HG02759 (cell line): ENCODE data around the gene CST2.
A peak's percentile ranks its signal among the peaks of the same experiment; 100 is the strongest.
"Not testable (repeated sequence)": the region's sequence is repeated elsewhere in the genome, so short reads cannot be mapped to it uniquely, and the experiment has no call there.

ENCODE experiments used
- ATAC-seq: cut with Tn5 transposase; IDR thresholded peaks from one replicate; pipeline ENCODE4 v1.9.1; 2021; ENCODE audit warnings: mild to moderate bottlenecking, moderate library complexity; ENCODE audit not compliant: unreplicated experiment

The CST2 gene

DNA sequence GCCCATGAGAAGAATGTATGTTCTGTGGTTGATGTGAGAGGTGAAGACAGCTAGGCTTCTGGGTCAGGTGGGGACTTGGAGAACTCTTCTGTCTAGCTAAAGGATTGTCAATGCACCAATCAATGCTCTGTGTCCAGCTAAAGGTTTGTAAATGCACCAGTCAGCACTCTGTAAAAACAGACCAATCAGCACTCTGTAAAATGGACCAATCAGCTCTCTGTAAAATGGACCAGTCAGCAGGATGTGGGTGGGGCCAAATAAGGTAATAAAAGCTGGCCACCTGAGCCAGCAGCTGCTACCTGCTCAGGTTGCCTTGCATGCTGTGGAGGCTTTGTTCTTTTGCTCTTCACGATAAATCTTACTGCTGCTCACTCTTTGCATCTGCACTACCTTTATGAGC lies 15.0 kb downstream of the CST2 start:
- not testable (repeated sequence) for ATAC-seq

DNA sequence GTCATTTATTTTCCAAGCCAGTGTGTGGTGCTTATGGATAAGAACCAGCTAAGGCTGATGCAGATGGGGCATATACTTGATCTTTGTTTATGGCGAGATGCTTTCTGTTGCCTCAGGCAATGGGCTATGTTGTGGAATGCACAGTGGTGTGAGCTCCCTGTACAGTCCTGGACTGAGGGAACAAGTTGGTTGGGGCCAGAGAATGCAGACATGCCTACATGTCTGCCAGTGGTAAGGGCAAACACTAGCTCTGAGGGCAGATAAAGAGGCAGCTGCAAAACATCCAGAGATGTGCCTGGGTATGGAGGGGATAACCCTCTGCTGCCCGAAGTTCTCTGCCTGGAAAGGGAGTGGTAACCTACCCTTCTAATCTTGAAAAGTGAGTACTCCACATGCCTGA lies 16.2 kb downstream of the CST2 start:
- not testable (repeated sequence) for ATAC-seq

DNA sequence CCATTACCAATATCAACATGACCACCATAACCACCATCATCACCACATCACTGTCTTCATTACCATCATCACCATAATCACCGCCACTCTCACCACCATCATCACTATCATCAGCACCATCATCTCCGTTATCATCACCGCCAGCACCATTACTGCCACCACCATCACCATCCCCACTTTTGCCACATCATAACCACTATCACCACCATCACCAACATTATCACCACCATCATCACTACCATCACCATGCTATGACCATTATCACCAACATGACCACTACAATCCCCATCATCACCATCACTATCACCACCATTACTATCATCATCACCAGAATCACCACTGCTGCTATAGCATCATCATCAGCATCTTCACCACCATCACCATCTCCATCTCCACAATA lies 25.7 kb downstream of the CST2 start:
- ATAC-seq = no peak

DNA sequence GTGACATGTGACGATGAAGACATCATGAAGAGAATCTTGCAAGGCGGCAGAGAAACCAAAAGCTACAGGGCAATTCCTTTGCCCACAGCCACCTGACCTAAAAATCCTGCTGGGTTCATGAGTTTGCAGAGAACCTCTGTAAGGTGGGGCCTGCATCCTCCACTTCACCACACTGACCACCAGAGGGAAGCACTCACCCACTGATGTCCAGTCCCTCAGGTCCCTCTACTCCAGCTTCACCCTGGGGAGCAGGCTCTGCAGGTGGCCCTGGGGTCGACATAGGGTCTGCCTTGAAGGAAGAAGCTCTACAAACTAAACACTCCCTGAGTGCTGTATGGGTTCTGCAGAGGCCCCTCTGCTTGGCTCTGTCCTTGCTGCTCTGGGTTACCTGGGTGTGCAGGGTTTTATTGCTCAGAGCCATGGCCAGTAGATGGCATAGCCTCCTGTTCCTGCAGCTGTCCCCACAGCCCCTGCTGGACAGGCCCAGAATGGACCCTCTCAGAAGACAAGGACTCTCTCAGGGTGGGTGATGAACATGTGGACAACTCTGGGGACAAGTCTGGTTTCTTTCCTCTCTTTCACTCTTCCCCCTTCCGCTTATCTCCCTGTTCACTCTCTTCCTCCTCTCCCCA lies 27.2 kb downstream of the CST2 start:
- ATAC-seq = peak; percentile 78

DNA sequence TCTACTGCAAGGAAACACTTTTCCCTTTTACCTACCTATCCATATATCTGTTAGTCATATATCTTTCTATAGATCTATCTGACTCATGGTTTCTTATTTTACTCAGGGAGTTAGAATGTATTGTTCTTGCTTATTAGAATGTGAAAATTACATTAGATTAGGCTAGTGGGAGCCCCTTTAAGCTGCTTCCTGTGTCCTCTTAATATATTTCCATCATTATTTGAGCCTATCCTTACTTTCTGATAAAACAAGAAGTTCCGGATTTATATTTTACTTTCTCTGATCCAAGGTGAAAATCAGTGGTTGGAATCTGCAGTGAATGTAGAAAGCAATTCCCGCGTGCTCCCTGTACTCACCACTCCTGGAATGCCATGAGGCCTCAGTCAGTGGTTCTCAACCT lies 31.0 kb downstream of the CST2 start:
- ATAC-seq = no peak

DNA sequence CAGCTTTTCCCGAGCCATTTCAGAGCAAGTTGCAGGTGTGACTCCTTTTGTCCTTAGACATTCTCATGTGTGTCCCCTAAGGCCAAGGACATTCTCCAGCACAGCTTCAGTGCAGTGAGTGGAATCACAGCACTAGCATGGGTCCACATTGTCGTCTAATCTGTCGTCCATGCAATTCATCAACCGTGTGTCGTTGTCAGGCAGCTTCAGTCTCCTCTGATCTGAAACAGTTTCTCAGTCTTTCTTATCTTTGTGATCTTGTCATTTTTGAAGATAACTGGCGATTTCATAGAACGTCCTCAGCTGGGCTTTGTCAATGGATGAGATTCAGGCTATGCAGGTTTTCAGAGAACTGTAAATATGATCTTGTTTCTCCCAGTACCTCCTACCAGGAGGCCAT lies 31.7 kb downstream of the CST2 start:
- no peak for ATAC-seq

DNA sequence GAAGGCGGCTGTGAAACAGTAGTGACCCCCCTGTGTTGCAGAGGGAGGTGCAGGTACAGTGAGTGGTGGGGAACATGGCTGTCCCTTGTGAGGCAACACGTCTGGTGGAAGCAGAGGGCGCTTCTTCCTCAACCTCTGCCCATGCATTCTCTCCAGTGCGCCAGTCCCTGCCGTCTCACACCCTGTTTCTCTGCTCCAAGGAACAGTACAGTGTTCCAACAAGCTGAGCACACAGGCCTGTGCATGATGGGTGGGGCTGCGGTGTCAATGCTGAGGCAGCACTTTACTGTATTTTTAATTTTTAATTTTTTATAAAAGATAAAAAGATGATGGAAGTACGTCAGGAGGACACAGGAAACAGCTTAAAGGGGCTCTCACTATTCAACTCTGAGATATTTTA lies 32.5 kb downstream of the CST2 start:
- ATAC-seq = no peak

DNA sequence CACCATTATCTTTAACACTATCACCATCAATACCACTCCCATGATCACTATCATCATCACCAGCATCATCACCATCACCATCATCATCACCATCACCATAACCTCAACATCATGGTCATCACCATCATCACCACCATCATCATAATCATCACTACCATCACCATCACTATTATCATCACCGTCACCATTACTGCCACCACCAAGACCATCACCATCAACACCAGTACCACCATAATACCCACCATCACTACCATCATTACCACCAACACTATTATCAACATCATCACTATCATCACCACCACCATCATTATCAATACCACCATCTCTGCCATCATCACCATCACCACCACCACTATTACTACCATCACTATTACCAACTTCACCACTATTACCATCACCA lies 43.1 kb downstream of the CST2 start:
- no peak for ATAC-seq

DNA sequence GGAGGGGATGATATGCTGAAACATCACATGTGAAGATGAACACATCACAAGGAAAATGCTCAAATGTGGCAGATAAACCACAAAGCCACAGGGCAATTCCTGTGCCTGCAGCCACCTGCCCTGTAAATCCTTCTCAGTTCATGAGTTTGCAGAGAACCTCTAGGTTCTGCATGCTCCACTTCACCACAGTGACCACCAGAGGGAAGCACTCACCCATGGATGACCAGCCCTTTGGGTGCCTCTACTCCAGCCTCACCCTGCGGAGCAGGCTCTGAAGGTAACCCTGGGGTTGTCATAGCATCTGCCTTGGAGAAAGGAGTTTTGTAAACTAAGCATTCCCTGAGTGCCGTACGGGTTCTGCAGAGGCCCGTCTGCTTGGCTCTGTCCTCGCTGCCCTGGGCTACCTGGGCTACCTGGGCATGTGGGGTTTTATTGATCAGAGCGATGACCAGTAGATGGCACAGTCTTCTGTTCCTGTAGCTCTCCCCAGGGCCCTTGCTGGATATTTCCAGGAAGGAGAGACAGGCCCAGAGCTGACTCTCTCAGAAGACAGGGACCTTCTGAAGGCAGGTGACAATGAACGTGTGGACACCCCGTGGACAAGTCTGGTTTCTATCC lies 44.1 kb downstream of the CST2 start:
- ATAC-seq = no peak

DNA sequence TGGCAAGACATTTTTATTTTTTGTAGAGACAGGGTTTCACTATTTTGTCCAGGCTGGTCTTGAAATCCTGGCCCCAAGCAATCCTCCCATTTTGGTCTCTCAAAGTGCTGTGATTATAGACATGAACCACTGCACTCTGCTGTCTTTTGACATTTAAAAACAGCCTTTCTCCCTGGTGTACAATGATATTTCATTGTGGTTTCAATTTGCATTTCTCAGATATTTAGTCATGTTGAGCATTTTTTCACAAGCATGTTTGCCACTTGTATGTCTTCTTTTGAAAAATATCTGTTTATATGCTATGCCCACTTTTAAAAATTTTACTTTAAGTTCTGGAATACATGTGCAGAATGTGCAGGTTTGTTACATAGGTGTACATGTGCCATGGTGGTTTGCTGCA lies 47.9 kb downstream of the CST2 start:
- ATAC-seq = not testable (repeated sequence)

DNA sequence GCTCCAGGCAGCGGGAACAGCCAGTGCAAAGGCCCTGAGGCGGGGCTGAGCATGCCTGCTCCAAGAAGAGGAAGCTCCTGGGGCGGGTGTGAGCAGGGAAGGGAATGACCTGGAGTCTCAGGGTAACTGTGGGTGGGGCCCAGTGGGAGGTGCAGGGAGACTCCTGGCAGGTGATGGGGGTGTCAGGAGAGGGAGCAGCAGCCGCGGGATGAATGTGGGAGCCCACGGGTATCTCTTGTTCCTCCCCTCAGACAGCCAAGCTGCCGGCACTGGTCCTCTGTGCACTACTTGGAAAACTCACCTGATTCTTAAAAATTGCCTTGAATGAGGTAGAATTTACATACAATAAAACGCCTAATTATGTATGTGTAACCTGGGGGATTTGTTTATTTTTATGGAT lies 49.1 kb downstream of the CST2 start:
- ATAC-seq = not testable (repeated sequence)

DNA sequence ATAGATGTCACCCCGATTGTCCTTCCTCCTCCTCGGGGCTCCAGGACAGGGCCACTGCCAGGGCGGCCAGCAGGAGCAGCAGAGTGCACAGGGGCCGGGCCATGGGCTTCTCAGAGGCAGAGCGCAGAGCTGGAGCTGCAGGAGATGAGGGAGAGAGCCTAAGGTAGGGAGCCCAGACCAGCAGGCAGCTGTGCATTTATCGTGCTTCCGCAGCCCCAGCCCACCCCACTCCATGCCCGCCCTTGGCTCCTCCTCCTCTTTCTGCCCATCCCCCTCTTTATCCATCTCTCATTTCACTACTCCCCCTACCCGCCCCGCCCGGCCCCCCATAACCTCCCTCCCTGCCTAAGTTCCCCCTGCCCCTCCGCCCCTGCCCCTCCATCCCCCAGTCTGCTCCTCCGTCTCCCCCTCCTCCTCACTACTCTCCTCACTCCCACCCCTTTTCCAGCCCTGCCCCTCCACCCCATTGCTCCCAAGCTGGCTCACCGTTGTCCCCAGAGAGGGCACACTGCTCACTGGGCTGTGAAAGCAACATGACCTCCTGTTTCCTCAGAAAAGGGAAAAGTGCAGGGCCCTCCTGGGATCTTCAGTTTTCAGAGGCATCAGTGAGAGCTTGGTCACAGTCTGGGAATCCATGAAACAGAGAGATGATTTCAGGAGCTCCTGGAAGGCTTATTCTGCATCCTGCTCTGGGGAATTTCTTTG lies 50.3 kb downstream of the CST2 start:
- no peak for ATAC-seq

DNA sequence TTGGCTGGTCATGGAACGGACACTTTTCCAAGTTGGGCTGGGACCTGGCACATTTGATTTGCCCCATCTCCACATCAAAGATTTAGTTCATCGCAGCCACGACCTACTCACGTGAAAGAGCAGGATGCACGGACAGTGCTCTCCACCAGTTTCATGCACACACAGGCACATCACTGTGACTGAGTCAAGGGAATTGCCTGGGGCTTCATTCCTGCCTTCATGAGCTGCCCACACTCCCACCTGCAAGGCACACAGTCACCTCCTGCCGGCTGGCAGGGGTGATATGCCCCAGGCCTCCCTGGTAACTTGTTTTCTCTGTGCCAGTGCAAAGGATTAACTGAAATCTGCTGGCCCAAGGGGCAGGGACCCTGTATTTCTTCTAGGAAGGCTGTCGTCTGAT lies 52.4 kb downstream of the CST2 start:
- no peak for ATAC-seq
